Activated CD4-positive, alpha-beta T cell treated with anti-CD3 and anti-CD28 coated beads for 36 hours (primary cell): ENCODE results near the gene C12orf60. TPM values are rescaled to one million over a fixed set of nuclear protein-coding genes. Genes with fewer than 3 reads are reported as not detected.
A peak's percentile ranks its signal among the peaks of the same experiment; 100 is the strongest.
"Not testable (repeated sequence)": the region's sequence is repeated elsewhere in the genome, so short reads cannot be mapped to it uniquely, and the experiment has no call there.

Source experiments
- ATAC-seq: fragments of 200-7000 bp; cut with Tn5 transposase; one replicate; pipeline ENCODE4 v1.10.0; 2021; ENCODE audit warnings: mild to moderate bottlenecking, moderate library complexity
- CTCF ChIA-PET: fragments of 350-600 bp; sonication (Branson Sonifier 250); formaldehyde crosslinking; loops from one replicate; lab custom pipeline; 2021; ENCODE audit warnings: antibody characterized with exemption; lab: Charles Lee
- POLR2A ChIA-PET: fragments of 350-600 bp; sonication (Branson Sonifier 250); formaldehyde crosslinking; loops from one replicate; lab custom pipeline; 2021; ENCODE audit warnings: antibody characterized with exemption, inconsistent platforms; lab: Charles Lee
- DNase-seq: peaks from one replicate; pipeline ENCODE4 v3.0.0-alpha.2; 2020
- H3K27ac Mint-ChIP-seq: one replicate; pipeline ENCODE4 v1.8.0; 2021; ENCODE audit warnings: mixed read lengths
- H3K27me3 Mint-ChIP-seq: one replicate; pipeline ENCODE4 v1.8.0; 2021; ENCODE audit warnings: mixed read lengths
- H3K36me3 Mint-ChIP-seq: one replicate; pipeline ENCODE4 v1.8.0; 2021; ENCODE audit warnings: low read depth, mixed read lengths
- H3K4me1 Mint-ChIP-seq: one replicate; pipeline ENCODE4 v1.8.0; 2021; ENCODE audit warnings: mixed read lengths
- H3K4me3 Mint-ChIP-seq: one replicate; pipeline ENCODE4 v1.8.0; 2021; ENCODE audit warnings: mild to moderate bottlenecking, moderate library complexity, mixed read lengths
- H3K9me3 Mint-ChIP-seq: one replicate; pipeline ENCODE4 v1.8.0; 2021; ENCODE audit warnings: low read depth, mixed read lengths
- intact Hi-C, 2 experiments: fragments of 100-400 bp; cut with DNase I in 1 of 2; cut with micrococcal nuclease in 1 of 2; formaldehyde crosslinking; loops; one replicate each; pipeline versions ENCODE4 v1.14.2 to v1.15.1; 2022 to 2024; cut with DNase I, micrococcal nuclease
- total RNA-seq, 2 experiments: library from RNA; stranded (reverse); gene quantifications; one replicate each; pipeline ENCODE4 v1.2.3, GENCODE V29; 2021

C12orf60 gene, protein sequence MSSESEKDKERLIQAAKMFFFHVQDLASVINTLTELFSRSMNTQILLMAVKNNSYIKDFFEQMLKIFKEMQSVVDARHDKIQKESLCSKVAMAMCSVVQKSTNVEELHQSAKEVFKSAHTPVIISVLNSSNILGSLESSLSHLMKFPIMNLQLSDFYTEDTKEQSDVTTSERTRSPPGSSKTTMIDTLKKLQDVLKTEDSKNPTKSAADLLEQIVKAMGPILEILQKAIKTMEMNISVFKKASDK
- 1 to 10 TPM; 2.9 to 3.0 TPM for total RNA-seq

DNA sequence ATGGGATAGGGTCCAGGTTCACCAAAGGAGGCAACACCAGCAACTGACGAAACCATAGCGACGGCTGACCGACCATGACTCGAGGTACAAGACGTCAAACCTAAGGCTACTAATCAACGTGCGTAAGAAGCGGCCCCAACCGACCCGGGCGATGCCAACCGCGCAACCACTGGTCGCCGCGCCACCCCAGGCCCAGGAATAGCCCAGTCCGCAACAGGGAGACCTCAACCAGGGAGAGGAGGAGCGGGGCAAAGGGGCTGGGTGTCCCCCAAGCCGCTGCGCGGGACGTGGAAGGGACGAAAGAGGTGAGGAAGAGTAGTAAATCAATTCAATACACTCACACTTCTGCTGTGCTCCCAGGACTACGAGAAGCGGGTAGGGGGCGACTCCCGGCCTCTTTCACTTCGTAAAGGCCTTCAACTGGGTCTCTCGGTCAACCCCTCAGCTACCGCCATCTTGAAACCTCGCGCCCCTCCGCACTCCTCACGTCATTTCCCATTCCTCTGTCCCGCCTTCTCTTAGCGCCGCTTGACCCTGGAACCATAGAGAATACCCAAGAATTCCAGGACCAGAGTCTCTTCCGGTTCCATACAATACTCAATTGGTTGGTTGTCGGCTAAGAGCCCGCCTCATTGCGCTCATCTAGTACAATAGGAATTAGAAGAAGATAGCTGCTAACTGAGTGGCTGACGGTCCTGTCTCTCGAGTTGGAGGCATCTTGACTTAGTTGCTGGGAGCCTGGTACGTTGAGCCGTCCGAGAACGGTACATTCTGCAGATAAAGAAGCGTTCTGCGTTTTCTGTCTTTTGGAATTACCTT lies at the start of gene C12orf60, which contains the start of gene WBP11:
Gene C12orf60, plus strand, starts transcription at position 660 of the 819 bp plus-strand sequence. CDS start 19,266 bp downstream, outside the sequence.
Gene WBP11, minus strand, starts transcription at position 468 of the 819 bp plus-strand sequence. CDS start 2,095 bp downstream, outside the sequence.
- ChIA-PET CTCF (interaction anchor here (0.7 to 5.6 kb wide), 9 partner anchors 19 to 418 kb away, joined by 3 to 38 read pairs (median 3); partner anchors contain the start of gene RERG), POLR2A (interaction anchor here (1.2 to 2.2 kb wide), 3 partner anchors 19 to 33 kb away, joined by 3 to 24 read pairs (median 16); a partner anchor contains a TSS)
- DNase-seq (peak; percentile 92), ATAC-seq (peak; percentile 99)
- H3K36me3 Mint-ChIP-seq: peaks cover 18% of the 10 kb centered on the region
- peaks cover 33% of the 10 kb centered on the region for H3K4me1 Mint-ChIP-seq
- H3K27me3 Mint-ChIP-seq: no peaks in the 10 kb centered on the region
- intact Hi-C loops: loop anchor here (1.0 to 10.0 kb wide), 9 partner anchors 29 to 1082 kb away; partner anchors contain the start of genes ARHGDIB (in 2 of the 2) and STRAP (in 2 of the 2)
- H3K9me3 Mint-ChIP-seq: no peaks in the 10 kb centered on the region
- H3K27ac Mint-ChIP-seq: no peak within 1 kb of the TSS
- H3K4me3 Mint-ChIP-seq: no peak within 1 kb of the TSS

DNA sequence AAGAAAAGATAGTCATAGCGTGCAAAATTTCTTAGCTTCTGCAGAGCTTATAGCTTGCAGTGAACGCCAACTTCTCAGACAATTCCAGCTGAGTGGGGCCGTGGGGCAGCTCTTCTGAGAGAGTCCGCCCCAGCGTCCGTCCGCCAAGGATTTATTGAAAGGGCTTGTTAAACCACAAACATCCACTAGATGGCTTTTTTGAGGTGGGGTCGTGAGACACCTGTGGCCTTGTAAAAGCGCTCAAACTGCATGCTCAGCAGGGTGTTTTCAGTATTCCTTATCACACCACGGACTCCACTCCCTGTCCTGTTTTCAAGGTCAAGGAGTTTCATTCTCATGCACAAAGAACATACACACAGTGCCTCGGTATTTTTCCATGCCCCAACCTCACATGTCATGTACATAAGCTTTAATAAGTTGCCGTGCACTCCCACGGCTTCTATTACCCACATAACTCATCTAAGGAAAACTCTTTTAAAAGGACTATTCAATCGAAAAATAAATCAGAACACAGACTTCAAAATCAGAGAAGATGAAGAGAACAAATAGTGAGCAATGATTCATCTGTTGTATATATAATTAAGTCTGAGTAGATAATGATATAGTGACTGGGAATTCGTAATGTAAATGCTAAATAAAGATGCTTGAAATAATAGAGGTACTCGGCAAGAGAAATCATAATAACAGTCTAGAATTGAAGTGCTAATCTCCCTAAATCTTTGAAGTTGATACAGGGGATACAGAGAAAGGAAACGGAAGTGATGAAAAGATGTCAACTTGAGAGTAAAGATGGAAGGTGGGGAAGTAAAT lies 46.9 kb upstream of the C12orf60 start:
- Mint-ChIP-seq H3K36me3 (peaks cover 28% of the 10 kb centered on the region), H3K4me3 (no peak overlapping the region), H3K27me3 (no peaks in the 10 kb centered on the region), H3K9me3 (peaks cover 10% of the 10 kb centered on the region), H3K27ac (no peak overlapping the region), H3K4me1 (peaks cover 12% of the 10 kb centered on the region)
- DNase-seq (peak; percentile 18), ATAC-seq (no peak)
- CTCF ChIA-PET: interaction anchor here (0.6 kb wide), 1 partner anchor 118 kb away, joined by 5 read pairs; no protein-coding TSS in a partner anchor
- intact Hi-C loops: no loop called here
- POLR2A ChIA-PET: interaction anchor here (0.6 kb wide), 1 partner anchor 18 kb away, joined by 5 read pairs; a partner anchor contains a TSS

DNA sequence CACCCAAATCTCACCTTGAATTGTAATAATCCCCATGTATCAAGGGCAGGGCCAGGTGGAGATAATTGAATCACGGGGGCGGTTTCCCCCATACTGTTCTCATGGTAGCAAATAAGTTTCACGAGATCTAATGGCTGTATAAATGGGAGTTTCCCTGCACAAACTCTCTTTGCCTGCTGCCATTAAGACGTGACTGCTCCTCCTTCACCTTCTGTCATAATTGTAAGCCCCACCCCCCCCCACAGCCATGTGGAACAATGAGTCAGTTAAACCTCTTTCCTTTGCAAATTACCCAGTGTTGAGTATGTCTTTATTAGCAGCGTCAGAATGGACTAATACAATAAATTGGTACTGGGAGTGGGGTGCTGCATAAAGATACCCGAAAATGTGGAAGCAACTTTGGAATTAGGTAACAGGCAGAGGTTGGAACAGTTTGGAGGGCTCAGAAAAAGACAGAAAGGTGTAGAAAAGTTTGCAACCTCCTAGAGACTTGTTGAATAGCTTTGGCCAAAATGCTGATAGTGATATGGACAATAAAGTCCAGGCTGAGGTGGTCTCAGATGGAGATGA lies 43.7 kb upstream of the C12orf60 start:
- Mint-ChIP-seq H3K9me3 (peaks cover 19% of the 10 kb centered on the region), H3K36me3 (peaks cover 40% of the 10 kb centered on the region), H3K4me1 (peaks cover 12% of the 10 kb centered on the region)
- H3K27ac Mint-ChIP-seq, H3K4me3 Mint-ChIP-seq, POLR2A ChIA-PET, intact Hi-C loops, CTCF ChIA-PET, H3K27me3 Mint-ChIP-seq: not testable (repeated sequence)
- ATAC-seq (peak; percentile 30), DNase-seq (peak; percentile 16)

DNA sequence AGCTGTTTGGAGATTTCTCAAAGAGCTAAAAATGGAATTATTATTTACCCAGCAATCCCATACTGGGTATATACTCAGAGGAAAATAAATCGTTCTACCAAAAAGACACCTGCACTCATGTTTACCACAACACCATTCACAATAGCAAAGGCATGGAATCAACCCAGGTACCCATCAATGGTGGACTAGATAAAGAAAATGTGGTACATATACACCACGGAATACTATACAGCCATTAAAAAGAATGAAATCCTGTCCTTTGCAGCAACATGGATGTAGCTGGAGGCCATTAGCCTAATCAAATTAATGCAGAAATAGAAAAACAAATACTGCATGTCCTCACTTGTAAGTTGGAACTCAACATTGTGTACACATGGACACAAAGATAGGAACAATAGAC lies 38.1 kb upstream of the C12orf60 start:
- H3K36me3 Mint-ChIP-seq: peaks cover 74% of the 10 kb centered on the region
- H3K4me3 Mint-ChIP-seq: no peak overlapping the region
- H3K27me3 Mint-ChIP-seq: no peaks in the 10 kb centered on the region
- ATAC-seq (no peak), DNase-seq (no peak)
- POLR2A ChIA-PET: no interaction called here
- CTCF ChIA-PET: no interaction called here
- intact Hi-C loops: no loop called here
- peaks cover 19% of the 10 kb centered on the region for H3K4me1 Mint-ChIP-seq
- H3K9me3 Mint-ChIP-seq: peaks cover 21% of the 10 kb centered on the region
- H3K27ac Mint-ChIP-seq: no peak overlapping the region

DNA sequence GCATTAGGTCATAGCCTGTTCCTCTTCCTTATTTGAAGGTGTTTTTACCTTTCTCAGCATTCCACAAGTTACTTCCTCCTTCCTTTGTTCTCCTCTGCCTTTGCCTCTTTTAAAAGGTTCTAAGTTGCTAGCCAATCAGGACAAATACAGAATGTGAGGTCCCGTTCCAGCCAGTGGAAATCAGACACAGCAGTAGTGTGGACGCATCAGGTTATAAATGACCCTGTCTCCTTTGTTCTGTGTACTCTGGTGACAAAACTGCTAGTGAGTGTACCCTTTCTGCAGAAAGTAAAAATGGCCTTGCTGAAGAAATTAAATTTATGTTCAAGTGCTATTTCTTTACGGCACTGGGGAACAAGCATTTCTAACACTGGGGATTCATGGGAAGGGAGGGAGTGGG lies 37.5 kb upstream of the C12orf60 start:
- POLR2A ChIA-PET, DNase-seq, H3K27me3 Mint-ChIP-seq, H3K27ac Mint-ChIP-seq, H3K4me3 Mint-ChIP-seq, intact Hi-C loops, CTCF ChIA-PET, ATAC-seq: not testable (repeated sequence)
- Mint-ChIP-seq H3K4me1 (peaks cover 19% of the 10 kb centered on the region), H3K9me3 (peaks cover 21% of the 10 kb centered on the region), H3K36me3 (peaks cover 76% of the 10 kb centered on the region)

DNA sequence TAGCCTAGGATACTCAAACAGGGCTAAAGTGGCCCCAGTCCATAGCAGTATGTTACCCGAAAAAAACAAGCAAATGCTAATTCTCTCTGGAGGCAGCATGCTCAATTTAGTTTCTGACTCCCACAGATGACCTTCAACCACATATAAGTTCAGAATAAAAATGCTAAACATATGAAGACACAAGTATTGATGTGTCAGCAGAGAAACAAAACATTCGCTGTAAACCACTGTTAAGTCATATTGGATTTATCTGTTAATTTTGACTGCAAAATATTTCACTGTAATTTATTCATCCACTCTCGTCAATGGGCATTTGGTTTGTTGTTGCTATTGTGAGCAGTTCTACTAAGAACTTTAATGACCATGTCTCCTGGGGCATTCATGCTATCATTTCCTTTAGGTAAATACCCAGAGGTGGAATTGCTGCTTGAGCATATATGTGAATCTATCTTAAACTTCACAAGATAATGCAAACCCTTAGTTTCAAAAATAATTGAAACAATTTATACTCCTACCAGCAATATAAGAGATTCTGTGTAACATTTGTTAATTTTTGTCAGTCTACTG lies 36.7 kb upstream of the C12orf60 start:
- ChIA-PET POLR2A (no interaction called here), CTCF (no interaction called here)
- Mint-ChIP-seq H3K9me3 (peaks cover 19% of the 10 kb centered on the region), H3K4me1 (peaks cover 22% of the 10 kb centered on the region), H3K36me3 (peaks cover 69% of the 10 kb centered on the region), H3K4me3 (peak overlapping the region; percentile 40), H3K27me3 (no peaks in the 10 kb centered on the region), H3K27ac (peak overlapping the region; percentile 72)
- ATAC-seq: no peak
- intact Hi-C loops: no loop called here
- DNase-seq: no peak

DNA sequence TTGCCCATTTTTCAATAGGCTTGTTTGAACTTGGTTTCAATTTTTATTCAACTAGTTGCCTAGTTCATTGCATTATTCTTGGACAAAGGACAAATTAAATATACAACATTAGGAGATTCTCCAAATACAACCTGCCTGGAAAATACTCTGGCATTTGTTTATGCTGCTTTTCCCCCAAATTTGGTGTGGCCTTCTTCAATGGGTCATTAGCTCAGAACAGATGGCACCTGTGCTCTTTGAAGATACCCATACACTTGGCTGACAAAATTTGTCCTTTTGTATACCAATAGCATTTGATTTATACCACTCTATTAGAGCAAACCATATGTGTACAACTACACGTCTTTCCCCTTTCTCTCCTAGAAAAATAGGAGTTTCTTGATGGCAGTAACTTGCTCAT lies 35.9 kb upstream of the C12orf60 start:
- Mint-ChIP-seq H3K4me3 (peak overlapping the region; percentile 97), H3K4me1 (peaks cover 28% of the 10 kb centered on the region), H3K27ac (no peak overlapping the region), H3K27me3 (no peaks in the 10 kb centered on the region), H3K9me3 (peaks cover 12% of the 10 kb centered on the region), H3K36me3 (peaks cover 62% of the 10 kb centered on the region)
- intact Hi-C loops: no loop called here
- DNase-seq: no peak
- no peak for ATAC-seq
- ChIA-PET CTCF (no interaction called here), POLR2A (no interaction called here)

DNA sequence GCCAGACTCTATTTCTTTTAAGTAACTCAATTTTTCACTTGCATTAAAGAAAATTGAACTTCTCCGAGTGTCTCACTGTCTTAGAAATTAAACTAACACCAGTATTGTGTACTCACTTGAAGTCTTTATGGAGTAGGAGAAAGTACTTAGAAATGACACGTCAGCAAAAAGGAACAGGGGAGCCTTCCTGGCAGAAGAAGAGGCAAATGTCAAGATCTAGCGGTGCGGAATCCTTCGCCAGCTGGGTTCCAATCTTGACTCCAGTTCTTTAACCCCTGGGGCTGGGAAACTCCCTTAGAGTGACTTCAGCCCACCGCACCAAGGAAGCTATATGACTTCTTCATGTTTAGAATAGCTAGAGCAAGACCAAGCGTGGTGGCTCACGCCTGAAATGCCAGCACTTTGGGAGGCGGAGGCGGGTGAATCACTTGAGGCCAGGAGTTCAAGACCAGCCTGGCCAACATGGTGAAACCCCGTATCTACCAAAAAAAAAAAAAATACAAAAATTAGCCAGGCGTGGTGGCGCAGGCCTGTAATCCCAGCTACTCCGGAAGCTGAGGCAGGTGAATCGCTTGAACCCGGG lies 34.6 kb upstream of the C12orf60 start:
- H3K27me3 Mint-ChIP-seq: no peaks in the 10 kb centered on the region
- peak overlapping the region; percentile 97 for H3K4me3 Mint-ChIP-seq
- CTCF ChIA-PET: interaction anchor here (0.7 to 5.4 kb wide), 12 partner anchors 9 to 548 kb away, joined by 3 to 38 read pairs (median 3); partner anchors contain the start of genes C12orf60 and WBP11
- DNase-seq (peak; percentile 78), ATAC-seq (no peak)
- H3K27ac Mint-ChIP-seq: peak overlapping the region; percentile 99
- intact Hi-C loops: no loop called here
- peaks cover 12% of the 10 kb centered on the region for H3K9me3 Mint-ChIP-seq
- H3K36me3 Mint-ChIP-seq: peaks cover 57% of the 10 kb centered on the region
- H3K4me1 Mint-ChIP-seq: peaks cover 36% of the 10 kb centered on the region
- POLR2A ChIA-PET: interaction anchor here (0.7 to 2.6 kb wide), 4 partner anchors 12 to 547 kb away, joined by 3 to 9 read pairs (median 6); partner anchors contain the start of gene ATF7IP

DNA sequence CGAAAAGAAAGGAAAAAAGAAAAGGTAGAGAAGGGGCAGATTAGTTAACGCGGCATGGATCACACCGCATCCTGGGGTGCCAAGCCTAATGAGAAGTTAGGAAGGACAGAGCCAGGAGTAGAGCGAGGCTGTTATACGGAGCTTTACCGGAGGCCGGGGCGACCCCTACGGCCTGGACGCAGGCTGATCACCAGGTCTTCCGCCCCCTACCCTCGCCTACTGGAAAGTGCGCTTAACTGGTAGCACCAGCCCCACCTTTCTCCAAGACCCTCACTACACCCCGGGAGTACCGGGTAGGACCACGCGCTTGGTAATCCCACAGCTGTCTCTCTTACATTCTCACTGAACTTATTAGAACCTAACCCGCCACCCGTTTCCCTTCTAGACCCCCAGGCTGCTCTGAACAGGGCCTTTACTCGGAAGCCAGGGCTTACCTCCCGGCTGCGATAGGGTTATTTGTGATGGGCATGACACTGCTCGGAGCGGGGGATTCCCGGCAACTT lies 34.0 kb upstream of the C12orf60 start:
- DNase-seq (peak; percentile 63), ATAC-seq (peak; percentile 2)
- Mint-ChIP-seq H3K27me3 (no peaks in the 10 kb centered on the region), H3K4me1 (peaks cover 35% of the 10 kb centered on the region), H3K4me3 (peak overlapping the region; percentile 97), H3K27ac (peak overlapping the region; percentile 99), H3K9me3 (peaks cover 12% of the 10 kb centered on the region), H3K36me3 (peaks cover 56% of the 10 kb centered on the region)
- intact Hi-C loops: no loop called here
- CTCF ChIA-PET: interaction anchor here (0.7 to 5.4 kb wide), 12 partner anchors 8 to 549 kb away, joined by 3 to 38 read pairs (median 3); partner anchors contain the start of genes C12orf60 and WBP11
- POLR2A ChIA-PET: interaction anchor here (0.5 to 2.6 kb wide), 15 partner anchors 12 to 404 kb away, joined by 3 to 24 read pairs (median 4); partner anchors contain the start of genes ARHGDIB, ATF7IP, C12orf60 and WBP11
